ENCODE measurements around the gene LCT. TPM values are rescaled to one million over a fixed set of nuclear protein-coding genes. Genes with fewer than 3 reads are reported as not detected.

Gene LCT
- total and polyA plus RNA-seq, 4 donors, result 0.01 to 0.06 (median 0.02) TPM; not detected in 1

DNA sequence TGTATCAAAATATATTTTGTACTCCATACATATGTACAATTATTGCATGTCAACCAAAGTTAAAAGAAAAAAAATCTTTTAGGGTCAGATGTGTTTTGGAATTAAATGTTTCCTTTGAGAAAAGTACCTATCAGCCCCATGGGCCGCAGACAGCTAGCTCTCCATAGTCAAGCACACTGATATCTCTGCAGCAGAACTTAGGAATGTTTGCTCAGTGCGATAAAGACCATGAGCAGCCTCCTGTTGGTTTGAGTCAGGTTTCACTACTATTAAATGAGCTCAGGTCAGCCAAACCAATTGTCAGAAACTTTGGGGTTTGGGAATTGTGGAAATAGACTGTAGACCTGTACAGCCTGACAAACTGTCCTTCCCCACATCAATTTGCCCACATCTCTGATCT is 33.7 kb downstream of the LCT start:
- Histone ChIP-seq H3K9me3 (ENCODE audit: control insufficient read depth in 4 of 4, insufficient read depth in 3 of 4, low read length in 3 of 4) (peaks cover 0 to 5% (median 0%) of the 10 kb centered on the region in 4 donors), H3K27me3 (ENCODE audit: control insufficient read depth in 3 of 3, insufficient read depth in 3 of 3, low read length in 2 of 3) (no peaks in the 10 kb centered on the region), H3K4me1 (ENCODE audit: control insufficient read depth in 5 of 5, insufficient read depth in 5 of 5, low read length in 5 of 5) (peaks cover 0 to 7% (median 0%) of the 10 kb centered on the region in 5 donors), H3K4me3 (no peak overlapping the region), H3K9ac (ENCODE audit: insufficient read depth in 1 of 2, low read length in 2 of 2) (no peak overlapping the region), H3K36me3 (ENCODE audit: control insufficient read depth in 4 of 4, insufficient read depth in 4 of 4, low read length in 4 of 4) (no peaks in the 10 kb centered on the region), H3K27ac (ENCODE audit: low read depth in 1 of 2, low read length in 1 of 2) (no peak overlapping the region)
- ATAC-seq (ENCODE audit: insufficient read depth, low FRiP score) (no peak), DNase-seq (peak in 1 of 3 donors; percentile 51)
- TF ChIP-seq, protein P1, sequence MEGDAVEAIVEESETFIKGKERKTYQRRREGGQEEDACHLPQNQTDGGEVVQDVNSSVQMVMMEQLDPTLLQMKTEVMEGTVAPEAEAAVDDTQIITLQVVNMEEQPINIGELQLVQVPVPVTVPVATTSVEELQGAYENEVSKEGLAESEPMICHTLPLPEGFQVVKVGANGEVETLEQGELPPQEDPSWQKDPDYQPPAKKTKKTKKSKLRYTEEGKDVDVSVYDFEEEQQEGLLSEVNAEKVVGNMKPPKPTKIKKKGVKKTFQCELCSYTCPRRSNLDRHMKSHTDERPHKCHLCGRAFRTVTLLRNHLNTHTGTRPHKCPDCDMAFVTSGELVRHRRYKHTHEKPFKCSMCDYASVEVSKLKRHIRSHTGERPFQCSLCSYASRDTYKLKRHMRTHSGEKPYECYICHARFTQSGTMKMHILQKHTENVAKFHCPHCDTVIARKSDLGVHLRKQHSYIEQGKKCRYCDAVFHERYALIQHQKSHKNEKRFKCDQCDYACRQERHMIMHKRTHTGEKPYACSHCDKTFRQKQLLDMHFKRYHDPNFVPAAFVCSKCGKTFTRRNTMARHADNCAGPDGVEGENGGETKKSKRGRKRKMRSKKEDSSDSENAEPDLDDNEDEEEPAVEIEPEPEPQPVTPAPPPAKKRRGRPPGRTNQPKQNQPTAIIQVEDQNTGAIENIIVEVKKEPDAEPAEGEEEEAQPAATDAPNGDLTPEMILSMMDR (IDR thresholded peaks at IDR 0.05; ENCODE audit: control extremely low read depth, extremely low read depth), result no peak
- WGBS, 2 donors, result 74 to 91% methylated on average over 2 of the region's 2 CpGs

DNA sequence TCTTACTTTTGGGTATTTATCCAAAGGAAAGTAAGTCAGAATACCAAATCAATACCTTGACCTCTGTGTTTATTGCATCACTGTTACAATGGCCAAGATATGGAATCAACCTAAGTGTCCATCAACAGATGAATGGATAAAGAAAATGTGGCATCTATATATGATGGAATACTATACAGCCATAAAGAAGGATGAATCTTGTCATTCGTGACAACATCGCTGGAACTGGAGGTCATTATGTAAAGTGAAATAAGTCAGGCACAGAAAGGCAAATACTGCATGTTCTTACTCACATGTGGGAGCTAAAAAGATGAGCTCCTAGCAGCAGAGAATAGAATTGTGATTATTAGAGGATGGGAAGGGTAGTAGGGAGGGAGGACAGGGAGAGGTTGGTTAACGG is 34.6 kb downstream of the LCT start:
- Histone ChIP-seq H3K9ac (ENCODE audit: insufficient read depth in 1 of 2, low read length in 2 of 2) (no peak overlapping the region), H3K9me3 (ENCODE audit: control insufficient read depth in 4 of 4, insufficient read depth in 3 of 4, low read length in 3 of 4) (peaks cover 0 to 5% (median 0%) of the 10 kb centered on the region in 4 donors), H3K4me1 (ENCODE audit: control insufficient read depth in 5 of 5, insufficient read depth in 5 of 5, low read length in 5 of 5) (peaks cover 0 to 7% (median 0%) of the 10 kb centered on the region in 5 donors), H3K27me3 (ENCODE audit: control insufficient read depth in 3 of 3, insufficient read depth in 3 of 3, low read length in 2 of 3) (no peaks in the 10 kb centered on the region), H3K4me3 (no peak overlapping the region), H3K27ac (ENCODE audit: low read depth in 1 of 2, low read length in 1 of 2) (no peak overlapping the region), H3K36me3 (ENCODE audit: control insufficient read depth in 4 of 4, insufficient read depth in 4 of 4, low read length in 4 of 4) (no peaks in the 10 kb centered on the region)
- 65 to 66% methylated on average over 3 of the region's 3 CpGs for WGBS, 2 donors
- ATAC-seq (ENCODE audit: insufficient read depth, low FRiP score) (no peak), DNase-seq (no peak)
- TF ChIP-seq, protein P1 (IDR thresholded peaks at IDR 0.05; ENCODE audit: control extremely low read depth, extremely low read depth), result no peak

DNA sequence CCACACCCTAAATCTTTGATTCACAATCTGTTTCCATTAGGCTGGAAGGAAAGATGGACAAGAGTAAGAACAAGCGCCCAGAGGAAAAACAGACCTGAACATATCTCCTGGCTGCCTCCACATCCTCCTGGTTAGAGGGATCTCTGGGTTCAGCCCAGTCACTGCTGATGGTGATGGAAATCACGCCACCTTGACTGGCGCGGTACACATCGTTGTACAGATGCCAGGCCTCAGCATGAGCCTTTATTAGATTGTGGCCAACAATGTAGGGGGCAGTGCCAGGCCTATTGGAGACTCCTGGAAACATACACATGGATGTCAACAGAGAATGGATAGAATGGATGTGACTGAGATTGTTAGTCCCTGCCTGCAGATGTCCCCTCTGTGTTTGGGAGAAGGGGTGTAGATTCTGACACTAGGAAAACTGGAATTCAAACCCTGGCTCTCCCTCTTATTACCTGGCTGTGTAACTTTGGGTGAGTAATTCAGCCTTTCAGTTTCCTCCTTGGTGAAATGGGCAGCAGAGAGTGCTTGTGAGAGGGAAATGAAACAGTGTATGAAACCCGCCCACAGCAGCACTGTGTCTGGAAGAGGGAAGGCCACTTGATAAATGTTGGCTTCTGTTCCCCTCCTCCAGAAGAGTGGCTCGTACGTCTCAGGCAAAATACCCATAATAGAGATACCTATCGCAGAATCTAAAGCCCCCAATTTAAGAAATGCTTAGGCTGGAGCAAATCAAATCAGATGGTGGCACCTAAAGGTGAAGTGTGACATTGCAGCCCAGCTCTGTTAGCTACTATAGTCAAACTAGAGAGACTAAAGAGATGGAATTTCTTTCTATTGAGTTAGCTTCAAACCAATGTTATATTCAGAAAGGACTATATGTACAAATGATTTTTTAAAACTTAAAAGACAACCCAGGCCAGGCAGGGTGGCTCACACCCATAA is 36.2 kb downstream of the LCT start:
- ATAC-seq (ENCODE audit: insufficient read depth, low FRiP score) (no peak), DNase-seq (no peak)
- TF ChIP-seq, protein P1 (IDR thresholded peaks at IDR 0.05; ENCODE audit: control extremely low read depth, extremely low read depth), result no peak
- Histone ChIP-seq H3K4me3 (no peak overlapping the region), H3K4me1 (ENCODE audit: control insufficient read depth in 5 of 5, insufficient read depth in 5 of 5, low read length in 5 of 5) (peaks cover 0 to 7% (median 0%) of the 10 kb centered on the region in 5 donors), H3K27ac (ENCODE audit: low read depth in 1 of 2, low read length in 1 of 2) (no peak overlapping the region), H3K27me3 (ENCODE audit: control insufficient read depth in 3 of 3, insufficient read depth in 3 of 3, low read length in 2 of 3) (no peaks in the 10 kb centered on the region), H3K9me3 (ENCODE audit: control insufficient read depth in 4 of 4, insufficient read depth in 3 of 4, low read length in 3 of 4) (peaks cover 0 to 5% (median 0%) of the 10 kb centered on the region in 4 donors), H3K36me3 (ENCODE audit: control insufficient read depth in 4 of 4, insufficient read depth in 4 of 4, low read length in 4 of 4) (no peaks in the 10 kb centered on the region), H3K9ac (ENCODE audit: insufficient read depth in 1 of 2, low read length in 2 of 2) (no peak overlapping the region)
- WGBS, 2 donors, result 85 to 91% methylated on average over 9 of the region's 9 CpGs
